ENCODE results near the gene CCDC57. TPM values are rescaled to one million over a fixed set of nuclear protein-coding genes. Genes with fewer than 3 reads are reported as not detected.

The CCDC57 gene
- total and polyA plus RNA-seq, 5 donors from 2014 or later, result 27.7 to 76.6 (median 38.1) TPM

Other genes with a start within 250 kb of the CCDC57 start
- 41.4 TPM for gene ASPSCR1, start 235.2 kb downstream of the CCDC57 start, total RNA-seq
- gene ASPSCR1, start 235.2 kb downstream of the CCDC57 start, polyA plus RNA-seq, result 10 to 100 TPM; 25.2 to 29.4 (median 28.2) TPM
- 31.4 TPM for gene CENPX, start 190.0 kb downstream of the CCDC57 start, total RNA-seq
- gene CENPX, start 190.0 kb downstream of the CCDC57 start, polyA plus RNA-seq, result 10 to 100 TPM; 43.8 to 66.4 (median 65.0) TPM
- 16.6 TPM for gene LRRC45, start 189.5 kb downstream of the CCDC57 start, total RNA-seq
- gene LRRC45, start 189.5 kb downstream of the CCDC57 start, polyA plus RNA-seq, result 1 to 10 TPM; 3.9 to 7.7 (median 6.0) TPM
- 3.6 TPM for gene RAC3, start 181.2 kb downstream of the CCDC57 start, total RNA-seq
- under 1 TPM in 1 of 4 donors, not detected in 3; 0.26 TPM for gene RAC3, start 181.2 kb downstream of the CCDC57 start, polyA plus RNA-seq
- gene DCXR, start 175.1 kb downstream of the CCDC57 start, total RNA-seq, result 96.9 TPM
- 100 to 1,000 TPM; 125 to 150 (median 131) TPM for gene DCXR, start 175.1 kb downstream of the CCDC57 start, polyA plus RNA-seq
- gene RFNG, start 161.0 kb downstream of the CCDC57 start, total RNA-seq, result 35.1 TPM
- 1 to 10 TPM; 3.2 to 5.6 (median 4.4) TPM for gene RFNG, start 161.0 kb downstream of the CCDC57 start, polyA plus RNA-seq
- gene GPS1, start 160.9 kb downstream of the CCDC57 start, total RNA-seq, result 87.5 TPM
- 100 to 1,000 TPM; 128 to 170 (median 162) TPM for gene GPS1, start 160.9 kb downstream of the CCDC57 start, polyA plus RNA-seq
- gene DUS1L, start 147.0 kb downstream of the CCDC57 start, total RNA-seq, result 128 TPM
- 10 to 100 TPM; 49.3 to 91.5 (median 62.3) TPM for gene DUS1L, start 147.0 kb downstream of the CCDC57 start, polyA plus RNA-seq
- 153 TPM for gene FASN, start 114.6 kb downstream of the CCDC57 start, total RNA-seq
- gene FASN, start 114.6 kb downstream of the CCDC57 start, polyA plus RNA-seq, result under 1 TPM; 0.23 to 0.93 (median 0.59) TPM
- 52.5 TPM for gene SLC16A3, start 16.2 kb upstream of the CCDC57 start, total RNA-seq
- 1 to 10 TPM; 1.5 to 3.3 (median 2.2) TPM for gene SLC16A3, start 16.2 kb upstream of the CCDC57 start, polyA plus RNA-seq
- 333 TPM for gene CSNK1D, start 60.9 kb upstream of the CCDC57 start, total RNA-seq
- gene CSNK1D, start 60.9 kb upstream of the CCDC57 start, polyA plus RNA-seq, result 10 to 100 TPM; 41.2 to 50.3 (median 48.6) TPM
- gene CD7, start 104.8 kb upstream of the CCDC57 start, total RNA-seq, result 140 TPM
- gene CD7, start 104.8 kb upstream of the CCDC57 start, polyA plus RNA-seq, result 10 to 100 TPM; 56.3 to 76.9 (median 68.3) TPM
- 0.52 TPM for gene SECTM1, start 120.9 kb upstream of the CCDC57 start, total RNA-seq
- gene SECTM1, start 120.9 kb upstream of the CCDC57 start, polyA plus RNA-seq, result under 1 TPM; 0.38 to 0.91 (median 0.51) TPM
- gene TEX19, start 146.4 kb upstream of the CCDC57 start, total RNA-seq, result not detected
- gene TEX19, start 146.4 kb upstream of the CCDC57 start, polyA plus RNA-seq, result not detected
- not detected for gene UTS2R, start 158.9 kb upstream of the CCDC57 start, total RNA-seq
- not detected for gene UTS2R, start 158.9 kb upstream of the CCDC57 start, polyA plus RNA-seq
- 42.8 TPM for gene HEXD, start 205.5 kb upstream of the CCDC57 start, total RNA-seq
- 10 to 100 TPM in 3 of 4 donors, 1 to 10 TPM in 1; 9.7 to 13.0 (median 11.3) TPM for gene HEXD, start 205.5 kb upstream of the CCDC57 start, polyA plus RNA-seq
- 13.9 TPM for gene OGFOD3, start 205.7 kb upstream of the CCDC57 start, total RNA-seq
- 10 to 100 TPM; 20.5 to 32.9 (median 24.6) TPM for gene OGFOD3, start 205.7 kb upstream of the CCDC57 start, polyA plus RNA-seq
- 155 TPM for gene CYBC1, start 237.9 kb upstream of the CCDC57 start, total RNA-seq
- gene CYBC1, start 237.9 kb upstream of the CCDC57 start, polyA plus RNA-seq, result 100 to 1,000 TPM; 174 to 230 (median 203) TPM
- gene NARF, start 245.9 kb upstream of the CCDC57 start, total RNA-seq, result 93.2 TPM
- gene NARF, start 245.9 kb upstream of the CCDC57 start, polyA plus RNA-seq, result 100 to 1,000 TPM in 3 of 4 donors, 10 to 100 TPM in 1; 97.0 to 141 (median 114) TPM